Urinary bladder (tissue), 4 donors: Measurements from ENCODE around the gene BCL2. TPM values are rescaled to one million over a fixed set of nuclear protein-coding genes. Genes with fewer than 3 reads are reported as not detected.

Source experiments
- DNase-seq: peaks from one replicate; pipeline ENCODE4 v3.0.0-alpha.2; 2015; ENCODE audit errors: extremely low spot score
- H3K27ac ChIP-seq: one replicate; pipeline ENCODE4 v1.5.1; 2013; ENCODE audit warnings: low read depth, mild to moderate bottlenecking, moderate library complexity
- H3K36me3 ChIP-seq: one replicate; pipeline ENCODE4 v1.6.1; 2013; ENCODE audit warnings: mild to moderate bottlenecking, moderate library complexity; ENCODE audit not compliant: insufficient read depth
- H3K4me1 ChIP-seq: one replicate; pipeline ENCODE4 v1.6.1; 2013; ENCODE audit warnings: mild to moderate bottlenecking, moderate library complexity; ENCODE audit not compliant: insufficient read depth
- H3K4me3 ChIP-seq: one replicate; pipeline ENCODE4 v1.5.1; 2013; ENCODE audit warnings: low read depth, low read length
- WGBS: extraction: QIAGEN DNeasy Blood & Tissue Kit; methylation state at CpG from one replicate; pipeline ENCODE4 v1.1.7; 2013; 5-methylcytosine and 5-hydroxymethylcytosine counted together
- polyA plus RNA-seq: library from polyadenylated mRNA; stranded (reverse); fragments of 200-250 nt; gene quantifications from one replicate; pipeline ENCODE4 v1.2.3, GENCODE V29; 2013
- total RNA-seq: library from RNA; depleted of rRNA; stranded (reverse); fragments of >200 nt; gene quantifications from one replicate; pipeline ENCODE4 v1.2.3, GENCODE V29; 2014
- donor health status: healthy with polysubstance abuse.
- donor health status: healthy.

The BCL2 gene
- total and polyA plus RNA-seq, 2 donors: 6.3 to 53.9 TPM

DNA sequence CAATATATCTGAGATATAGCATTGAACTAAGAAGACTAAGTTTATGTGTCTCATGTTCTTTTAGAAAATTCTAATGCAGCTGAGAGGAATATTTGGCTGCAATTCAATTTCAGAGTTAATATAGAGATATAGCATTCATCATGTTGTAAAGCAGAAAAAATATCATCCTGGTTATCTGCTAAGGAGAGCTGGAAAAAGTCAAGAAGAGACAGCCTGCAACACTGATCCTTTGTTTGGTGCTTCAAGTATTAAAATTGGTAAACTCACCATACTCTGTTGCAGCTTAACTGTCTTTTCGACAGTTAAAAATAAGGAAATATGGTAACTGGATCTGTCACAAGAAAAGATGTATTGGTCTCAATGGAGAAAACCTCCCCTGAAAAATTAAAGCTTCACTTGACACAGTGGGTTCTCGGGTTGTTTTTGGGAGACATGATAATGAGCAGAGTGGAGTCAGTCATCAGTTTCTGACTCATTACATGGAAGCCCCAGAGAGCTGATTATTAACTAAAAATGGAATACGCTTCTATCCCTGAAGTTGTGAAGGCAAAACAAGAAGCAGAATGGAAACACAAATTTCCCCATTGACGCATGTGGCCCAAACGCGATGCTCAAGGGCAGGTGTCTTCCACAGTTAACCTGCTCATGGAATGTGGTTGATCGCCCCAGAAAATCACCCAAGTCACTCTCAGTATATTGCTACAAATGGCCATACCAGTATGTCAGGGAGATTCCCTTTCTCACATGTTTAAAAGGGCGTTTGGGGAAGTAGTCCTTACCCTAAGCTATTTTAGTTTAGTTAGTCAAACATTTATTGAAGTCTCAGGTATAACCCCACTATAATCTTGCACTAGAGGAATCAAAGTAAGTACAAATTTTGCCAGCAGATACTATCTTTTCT is 8.2 kb downstream of the BCL2 start:
- DNase-seq: no peak
- H3K36me3 ChIP-seq: peaks cover 1% of the 10 kb centered on the region
- H3K4me1 ChIP-seq: no peaks in the 10 kb centered on the region
- no peak overlapping the region for H3K4me3 ChIP-seq
- WGBS: 84% methylated on average over 8 of the region's 8 CpGs
- no peak overlapping the region for H3K27ac ChIP-seq

DNA sequence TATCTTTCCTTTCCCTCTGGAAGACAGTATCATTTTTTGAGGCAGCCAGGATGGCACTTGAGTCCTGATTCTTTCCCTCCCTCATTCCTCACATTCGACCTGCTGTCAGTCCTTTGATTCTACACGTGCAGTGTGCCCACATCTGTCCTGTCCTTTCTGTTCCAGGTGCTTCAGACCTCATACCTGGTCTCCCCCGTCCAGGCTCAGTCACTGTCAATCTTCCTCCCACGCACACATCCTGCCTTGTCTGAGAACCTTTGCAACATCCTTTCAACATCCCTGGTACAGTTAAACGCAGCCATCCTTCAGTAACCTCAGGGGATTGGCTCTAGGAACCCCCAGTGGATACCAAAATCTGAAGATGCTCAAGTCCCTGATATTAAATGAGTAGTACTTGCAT is 10.1 kb downstream of the BCL2 start:
- Histone ChIP-seq H3K36me3 (peaks cover 1% of the 10 kb centered on the region), H3K27ac (no peak overlapping the region), H3K4me3 (no peak overlapping the region), H3K4me1 (no peaks in the 10 kb centered on the region)
- WGBS: 91% methylated on average over 5 of the region's 5 CpGs
- DNase-seq: no peak

DNA sequence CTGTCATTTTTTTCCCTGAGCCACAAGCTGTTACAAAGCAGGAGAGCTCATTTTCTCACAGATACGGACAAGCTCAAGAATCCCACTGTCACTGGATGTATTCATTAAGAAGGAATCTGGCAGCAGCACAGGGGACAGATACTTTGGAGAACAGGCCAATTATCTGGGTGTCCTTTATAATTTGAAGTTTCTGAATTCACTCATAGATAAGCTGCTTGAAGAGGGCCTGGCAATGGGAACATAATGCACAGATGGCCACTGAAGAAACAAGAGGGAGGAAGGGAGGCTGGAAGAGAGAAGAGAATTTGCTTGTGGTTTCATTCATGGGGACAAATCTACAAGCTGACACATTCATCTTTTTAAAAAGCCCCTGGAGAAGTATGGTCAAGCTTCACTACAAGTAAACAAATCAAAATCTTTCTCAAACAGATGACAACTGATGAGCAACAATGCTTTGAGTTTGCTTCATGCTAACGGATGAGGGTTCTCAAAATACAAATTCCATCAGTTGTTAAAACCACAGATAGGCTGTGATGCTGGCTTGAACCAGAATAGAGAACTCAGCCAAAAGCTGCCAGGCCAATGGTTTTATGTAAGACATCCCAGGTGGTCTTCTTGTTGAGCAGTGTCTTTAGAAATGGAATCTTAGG is 11.9 kb downstream of the BCL2 start:
- no peaks in the 10 kb centered on the region for H3K36me3 ChIP-seq
- WGBS: 68% methylated on average over 2 of the region's 2 CpGs
- no peaks in the 10 kb centered on the region for H3K4me1 ChIP-seq
- no peak overlapping the region for H3K27ac ChIP-seq
- H3K4me3 ChIP-seq: no peak overlapping the region
- no peak for DNase-seq

DNA sequence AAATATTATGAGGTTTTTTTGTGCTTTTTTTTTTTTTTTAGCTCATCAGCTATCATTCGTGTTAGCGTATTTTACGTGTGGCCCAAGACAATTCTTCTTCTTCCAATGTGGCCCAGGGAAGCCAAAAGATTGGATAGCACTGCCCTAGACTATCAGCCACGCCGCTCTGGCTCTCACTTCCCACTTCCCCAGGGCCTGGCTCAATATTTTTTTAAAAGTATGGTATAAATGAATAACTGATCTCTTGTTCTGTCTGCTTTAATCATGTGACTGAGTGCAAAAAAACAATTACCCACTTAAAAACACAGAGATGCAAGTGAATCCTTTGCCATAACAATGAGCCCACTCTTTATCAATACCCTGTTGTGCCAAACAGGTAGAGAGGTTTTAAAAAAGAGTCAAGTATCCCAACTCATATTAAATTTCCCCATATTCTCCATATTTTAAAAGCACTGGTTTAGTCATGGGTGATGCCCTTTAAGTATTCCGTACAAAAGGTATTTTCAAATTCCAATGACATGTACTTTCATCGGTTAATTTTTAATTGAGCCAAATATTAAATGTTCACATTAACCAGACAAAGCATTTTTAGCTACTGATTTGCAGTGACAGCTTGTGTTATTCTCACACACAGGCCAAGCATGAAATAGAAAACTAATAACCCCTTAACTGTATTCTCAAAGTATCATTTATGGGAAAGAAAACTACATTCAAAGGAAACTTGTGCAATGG is 12.6 kb downstream of the BCL2 start:
- Histone ChIP-seq H3K4me1 (no peaks in the 10 kb centered on the region), H3K36me3 (no peaks in the 10 kb centered on the region), H3K27ac (no peak overlapping the region), H3K4me3 (no peak overlapping the region)
- 91% methylated on average over 7 of the region's 7 CpGs for WGBS
- no peak for DNase-seq

DNA sequence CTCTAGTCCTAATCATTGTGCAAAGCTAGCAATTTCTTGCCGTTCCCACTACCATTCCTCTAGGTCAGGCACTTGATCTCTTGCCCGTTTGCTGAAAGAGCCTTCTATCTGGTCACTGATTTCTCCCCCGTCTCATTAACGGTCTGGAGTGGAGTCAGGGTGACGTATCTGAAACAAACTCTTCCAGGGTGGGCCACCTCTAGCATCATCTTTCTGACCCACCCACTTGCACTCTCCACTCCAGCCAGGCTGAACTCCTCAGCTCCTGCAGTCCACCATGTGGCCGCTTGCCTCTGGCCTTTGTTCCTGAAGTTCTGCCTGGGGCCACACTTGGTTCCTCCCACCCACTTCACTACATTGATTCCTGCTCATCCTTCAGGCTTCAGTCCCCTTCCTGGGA is 13.3 kb downstream of the BCL2 start:
- Histone ChIP-seq H3K36me3 (no peaks in the 10 kb centered on the region), H3K27ac (no peak overlapping the region), H3K4me3 (no peak overlapping the region), H3K4me1 (no peaks in the 10 kb centered on the region)
- 85% methylated on average over 6 of the region's 6 CpGs for WGBS
- no peak for DNase-seq

DNA sequence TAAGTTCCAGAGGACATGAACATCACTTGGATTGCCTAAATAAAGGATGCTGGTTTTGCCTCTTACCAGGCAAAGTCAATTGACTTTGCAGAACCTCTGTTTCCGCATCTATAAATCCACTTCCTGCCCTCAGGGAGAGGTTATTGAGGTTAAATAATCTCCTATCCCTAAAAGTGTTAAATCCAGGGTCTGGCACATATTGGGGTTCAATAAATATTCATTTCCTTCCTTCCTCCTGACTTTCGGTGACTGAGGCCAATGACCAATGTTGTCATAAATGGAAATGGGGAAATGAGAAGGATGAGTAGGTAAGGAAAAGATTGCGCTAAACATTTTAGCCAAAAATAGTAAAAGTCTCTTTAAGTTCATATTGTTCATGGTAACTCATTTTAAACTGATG is 16.0 kb downstream of the BCL2 start:
- 80% methylated on average over 3 of the region's 3 CpGs for WGBS
- H3K4me3 ChIP-seq: no peak overlapping the region
- no peaks in the 10 kb centered on the region for H3K4me1 ChIP-seq
- H3K27ac ChIP-seq: no peak overlapping the region
- no peak for DNase-seq
- H3K36me3 ChIP-seq: no peaks in the 10 kb centered on the region

DNA sequence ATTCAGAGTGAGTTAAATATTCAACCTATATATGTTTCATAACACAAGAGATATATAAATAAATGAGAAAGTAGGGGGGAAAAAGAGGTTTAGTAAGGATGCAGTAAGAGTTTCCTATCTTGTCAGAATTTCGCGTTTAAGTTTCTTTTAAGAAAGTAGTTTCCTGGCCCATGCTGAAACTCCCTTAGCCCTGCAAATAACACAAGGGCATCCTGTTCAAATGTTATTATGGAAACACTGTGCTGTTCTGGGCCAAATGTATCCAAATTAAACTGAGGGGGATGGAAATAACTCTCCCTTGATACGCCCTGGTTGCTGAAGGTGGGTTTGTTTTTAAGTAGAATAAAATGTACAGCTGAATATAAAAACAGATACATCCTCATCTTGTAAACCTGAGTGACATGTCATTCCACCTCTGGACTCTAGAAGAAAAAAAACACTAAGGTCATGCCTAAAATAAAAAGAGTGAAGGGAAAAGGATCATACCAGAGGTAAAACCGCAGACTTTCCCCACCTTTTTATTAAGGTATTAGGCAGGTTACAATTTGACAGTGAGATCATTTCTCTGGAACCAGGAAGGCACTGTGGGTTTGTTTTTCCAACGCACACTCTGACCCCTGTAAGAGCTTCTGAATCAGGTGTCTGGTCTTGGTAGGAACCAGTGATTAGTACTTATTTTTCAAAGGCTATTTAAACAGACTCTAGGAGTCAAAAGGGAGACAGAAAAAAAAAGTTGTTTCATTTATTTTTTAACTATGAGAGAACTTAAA is 16.7 kb downstream of the BCL2 start:
- Histone ChIP-seq H3K36me3 (no peaks in the 10 kb centered on the region), H3K27ac (no peak overlapping the region), H3K4me3 (no peak overlapping the region), H3K4me1 (peaks cover 1% of the 10 kb centered on the region)
- 72% methylated on average over 5 of the region's 5 CpGs for WGBS
- DNase-seq: no peak

DNA sequence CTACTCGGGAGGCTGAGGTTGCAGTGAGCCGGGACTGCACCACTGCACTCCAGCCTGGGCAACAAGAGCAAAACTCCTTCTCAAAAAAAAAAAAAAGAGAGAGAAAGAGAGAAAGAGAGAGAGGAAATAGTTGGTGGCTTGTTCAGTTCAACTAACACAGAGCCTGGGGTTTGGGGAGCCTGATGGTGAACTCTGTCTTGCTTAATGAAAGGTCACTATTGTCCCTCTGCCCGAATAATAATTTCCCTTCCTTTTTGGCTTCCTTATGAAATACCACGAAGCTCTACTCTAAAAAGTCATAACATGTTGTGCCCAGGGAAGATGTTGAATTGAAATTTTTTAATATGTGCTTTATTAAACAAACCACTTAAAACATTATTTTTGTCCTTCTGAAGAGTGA is 17.3 kb downstream of the BCL2 start:
- H3K4me3 ChIP-seq: no peak overlapping the region
- no peaks in the 10 kb centered on the region for H3K36me3 ChIP-seq
- DNase-seq: no peak
- WGBS: 75% methylated on average over 4 of the region's 4 CpGs
- H3K27ac ChIP-seq: no peak overlapping the region
- peaks cover 1% of the 10 kb centered on the region for H3K4me1 ChIP-seq

DNA sequence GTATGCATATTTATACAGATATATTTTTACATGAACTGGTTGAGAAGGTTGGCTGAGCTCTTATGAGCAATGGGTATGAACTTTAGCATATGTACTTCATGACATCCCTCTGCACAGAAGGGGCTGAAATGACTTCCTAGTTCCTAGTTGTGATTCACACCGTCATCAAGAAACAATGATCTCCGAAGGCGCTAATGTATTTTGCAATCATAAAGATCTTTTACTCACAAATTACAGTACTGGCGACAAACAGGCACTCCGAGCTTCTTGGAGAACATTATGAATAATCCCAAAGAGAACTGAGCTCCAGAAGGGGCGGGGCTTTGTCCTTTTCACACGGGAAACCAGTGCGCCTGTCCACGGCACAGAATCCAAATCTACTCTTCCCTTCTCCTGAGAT is 18.1 kb downstream of the BCL2 start:
- 79% methylated on average over 9 of the region's 9 CpGs for WGBS
- H3K4me1 ChIP-seq: peaks cover 1% of the 10 kb centered on the region

DNA sequence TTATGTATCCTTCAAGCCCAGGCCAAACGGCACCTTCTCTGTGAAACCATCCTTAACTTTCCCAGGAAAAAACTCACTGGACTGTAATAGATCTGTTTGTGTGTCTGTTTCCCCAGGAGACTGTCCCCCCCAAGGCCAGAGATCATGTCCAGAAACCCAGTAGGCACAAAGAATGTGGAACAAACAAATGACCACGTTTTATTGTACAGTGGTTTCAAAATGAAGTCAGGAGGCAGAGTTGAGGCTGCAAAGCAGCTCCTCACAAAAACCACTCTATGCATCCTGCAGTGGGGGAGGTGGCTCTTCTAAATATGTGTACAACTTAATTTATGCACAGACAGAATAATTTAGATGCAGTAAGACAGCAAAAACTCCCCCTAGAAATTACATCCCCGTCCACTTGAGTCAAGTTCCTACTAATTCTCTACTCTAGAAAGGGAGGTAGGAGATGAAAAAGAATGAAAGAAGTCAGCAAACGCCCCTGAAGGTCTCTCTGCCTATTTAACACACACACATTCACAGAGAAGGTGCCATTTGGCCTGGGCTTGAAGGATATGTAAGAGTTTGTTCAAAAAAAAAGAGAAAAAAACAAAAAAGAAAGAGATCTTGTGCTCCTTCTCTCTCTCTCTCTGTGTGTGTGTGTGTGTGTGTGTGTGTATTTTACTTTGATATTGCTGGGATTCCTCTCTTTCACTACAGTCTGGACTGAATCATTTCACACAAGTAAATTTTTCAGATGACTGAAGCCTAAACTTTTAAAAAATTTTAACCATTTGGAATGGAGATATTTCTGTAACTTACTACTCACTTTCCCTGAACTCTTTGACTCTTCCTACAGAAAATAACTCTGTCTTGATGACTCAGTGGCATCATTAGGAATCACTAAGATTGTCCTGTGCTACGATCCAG is 19.5 kb downstream of the BCL2 start:
- no peak for DNase-seq
- Histone ChIP-seq H3K4me3 (no peak overlapping the region), H3K36me3 (no peaks in the 10 kb centered on the region), H3K4me1 (peaks cover 1% of the 10 kb centered on the region), H3K27ac (no peak overlapping the region)
- WGBS: 68% methylated on average over 5 of the region's 5 CpGs

More for the DNA sequence above, 18.1 kb downstream of the BCL2 start:
- no peak overlapping the region for H3K27ac ChIP-seq
- H3K4me3 ChIP-seq: no peak overlapping the region
- H3K36me3 ChIP-seq: no peaks in the 10 kb centered on the region
- no peak for DNase-seq

DNA sequence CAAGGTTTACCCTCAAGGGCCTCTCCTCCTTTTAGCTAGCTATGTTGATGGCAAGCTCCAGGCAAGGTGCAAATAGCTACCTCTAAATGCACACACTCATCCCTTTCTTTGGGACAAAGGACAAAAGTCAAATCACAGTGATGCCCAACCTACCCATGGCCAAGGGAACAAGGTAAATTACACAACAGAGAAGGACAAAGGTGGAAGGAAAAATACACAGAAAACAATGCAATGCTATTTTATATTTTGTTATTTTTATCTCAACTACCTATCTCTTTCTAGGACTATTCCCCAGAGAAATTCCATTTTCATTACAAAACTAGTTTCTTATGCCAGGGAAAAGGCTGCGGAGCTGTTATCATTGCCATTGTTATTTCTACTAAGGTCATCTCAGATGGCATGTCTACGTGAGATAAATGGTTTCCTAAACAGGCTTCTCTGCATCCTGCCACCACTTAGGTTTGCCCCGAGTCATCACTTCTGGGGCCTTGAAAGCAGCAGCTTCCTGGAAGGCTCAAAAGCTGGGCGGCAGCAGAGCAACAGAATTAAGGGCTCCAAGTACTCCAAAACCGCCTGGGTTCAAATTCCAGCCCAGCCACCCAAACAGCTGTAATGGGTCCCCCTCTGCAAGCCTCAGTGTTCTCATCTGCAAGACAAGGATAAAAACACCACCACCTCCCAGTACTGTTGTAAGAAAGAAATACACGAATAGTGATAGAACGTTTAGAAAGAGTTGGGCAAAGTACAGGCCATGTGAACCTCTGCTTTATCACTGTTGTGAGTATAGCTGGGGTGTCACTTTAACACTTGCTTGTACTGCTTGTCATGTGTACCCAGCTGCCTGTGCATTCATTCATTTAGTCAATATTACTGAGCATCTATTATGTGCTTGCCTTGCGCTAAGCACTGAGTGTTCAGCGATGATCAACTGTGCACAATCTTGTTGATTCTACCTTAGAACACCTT is 20.9 kb downstream of the BCL2 start:
- Histone ChIP-seq H3K27ac (no peak overlapping the region), H3K36me3 (no peaks in the 10 kb centered on the region), H3K4me3 (no peak overlapping the region), H3K4me1 (peaks cover 1% of the 10 kb centered on the region)
- 80% methylated on average over 9 of the region's 9 CpGs for WGBS
- DNase-seq: no peak
